Measurements from ENCODE around the gene UBP1.
"Not testable (repeated sequence)": the region's sequence is repeated elsewhere in the genome, so short reads cannot be mapped to it uniquely, and the experiment has no call there.

Gene UBP1

GRCh38 chr3:33360136-33360825 lies 79.9 kb downstream of the UBP1 start:
- no peak overlapping the region for H3K4me3 ChIP-seq (ENCODE audit: low read depth, low read length)

GRCh38 chr3:33358172-33358781 lies 81.9 kb downstream of the UBP1 start:
- no peak overlapping the region for H3K4me3 ChIP-seq (ENCODE audit: low read depth, low read length)
- TF ChIP-seq CTCF (IDR thresholded peaks at IDR 0.05; ENCODE audit: low read depth, low read length) = no peak

More at GRCh38 chr3:33360136-33360825, 79.9 kb downstream of the UBP1 start:
- TF ChIP-seq CTCF (IDR thresholded peaks at IDR 0.05; ENCODE audit: low read depth, low read length) = no peak

GRCh38 chr3:33355611-33356010 lies 84.6 kb downstream of the UBP1 start:
- no peak overlapping the region for H3K4me3 ChIP-seq (ENCODE audit: low read depth, low read length)
- no peak for TF ChIP-seq CTCF (IDR thresholded peaks at IDR 0.05; ENCODE audit: low read depth, low read length)

GRCh38 chr3:33339758-33340157 lies 100.4 kb downstream of the UBP1 start:
- TF ChIP-seq CTCF (IDR thresholded peaks at IDR 0.05; ENCODE audit: low read depth, low read length) = no peak
- H3K4me3 ChIP-seq (ENCODE audit: low read depth, low read length) = no peak overlapping the region

- H3K4me3 ChIP-seq (ENCODE audit: low read depth, low read length) = not testable (repeated sequence)
Measured at GRCh38 chr3:33338936-33339465, 101.2 kb downstream of the UBP1 start.
